HUDEP-2 (cell line): ENCODE data around the gene RCBTB1.
A peak's percentile ranks its signal among the peaks of the same experiment; 100 is the strongest.
"Not testable (repeated sequence)": the region's sequence is repeated elsewhere in the genome, so short reads cannot be mapped to it uniquely, and the experiment has no call there.

Experiments used
- DNase-seq, 76 experiments: peaks; one replicate each; lab custom pipeline; 2025; ENCODE audit not compliant: unreplicated experiment in 76 of 76; lab: John Stamatoyannopoulos, UW

RCBTB1 gene

DNA sequence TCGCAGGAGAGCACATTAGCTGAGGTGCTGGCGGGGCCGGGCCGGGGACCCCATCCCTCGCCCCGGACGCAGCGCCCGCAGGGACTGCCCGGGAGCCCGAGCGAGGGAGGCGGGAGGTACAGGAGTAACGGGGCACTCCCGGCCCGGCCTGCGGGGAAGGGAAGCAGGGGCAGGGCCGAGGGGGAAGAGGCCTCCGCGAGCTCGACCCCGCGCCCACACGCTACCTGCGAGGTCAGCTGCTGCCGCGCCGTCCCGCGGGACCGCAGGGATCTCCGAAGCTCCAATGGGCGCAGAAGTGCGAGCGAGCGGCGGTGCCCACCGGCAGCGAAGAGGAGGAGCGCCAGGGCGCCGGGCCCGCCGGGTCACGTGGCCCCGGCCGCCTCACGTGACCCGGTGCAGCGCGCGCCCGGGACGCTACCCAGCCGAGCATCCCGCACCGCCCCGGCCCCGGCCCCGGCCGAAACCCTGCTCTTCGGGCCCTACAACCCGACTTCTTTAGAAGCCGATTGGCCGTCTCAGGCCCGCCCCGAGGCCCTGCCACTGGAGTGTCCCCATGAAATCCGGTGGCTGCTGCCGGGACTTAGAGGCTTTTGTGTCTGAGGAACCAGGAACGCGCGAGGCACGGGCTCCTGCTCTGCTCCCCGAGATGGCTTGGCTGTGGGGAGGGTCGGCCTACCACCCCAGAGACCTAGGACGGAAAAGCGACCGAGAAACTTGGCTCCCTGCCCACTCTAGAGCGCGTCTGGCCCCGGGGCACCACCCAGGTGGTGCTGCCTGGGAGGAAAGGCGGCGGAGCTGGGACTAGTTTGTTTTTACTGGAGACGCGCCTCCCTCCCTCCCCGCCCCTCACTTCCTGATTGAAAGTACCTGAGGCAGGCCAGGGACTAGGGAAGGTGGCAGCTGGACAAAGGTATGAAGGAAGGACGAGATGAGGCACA lies at the start of gene RCBTB1:
Gene RCBTB1, minus strand, starts transcription at position 339 of the 938 bp plus-strand sequence. CDS start 18,279 bp downstream, outside the sequence.
- DNase-seq: peak in 64 of 76 experiments; percentile 1 to 82 (median 44)

DNA sequence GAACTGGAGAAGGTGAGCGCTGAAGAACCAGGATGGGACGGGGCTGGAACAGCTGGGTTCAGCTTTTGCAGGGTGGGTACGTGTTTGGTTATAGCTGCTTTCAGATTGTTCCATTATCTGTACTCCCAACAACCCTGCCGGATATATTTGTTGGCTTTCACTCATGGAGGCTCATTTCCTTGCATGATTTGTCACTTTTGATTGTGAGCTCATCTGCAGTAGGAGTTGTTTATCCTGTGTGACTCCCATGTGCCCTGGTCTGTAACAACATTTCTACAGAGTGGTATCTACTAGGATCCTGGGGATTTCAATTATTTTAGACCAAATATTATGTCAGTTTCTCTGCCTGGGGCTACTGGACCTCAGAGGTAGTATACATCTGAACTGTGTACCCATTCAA lies 48.4 kb upstream of the RCBTB1 start:
- DNase-seq: no peak

DNA sequence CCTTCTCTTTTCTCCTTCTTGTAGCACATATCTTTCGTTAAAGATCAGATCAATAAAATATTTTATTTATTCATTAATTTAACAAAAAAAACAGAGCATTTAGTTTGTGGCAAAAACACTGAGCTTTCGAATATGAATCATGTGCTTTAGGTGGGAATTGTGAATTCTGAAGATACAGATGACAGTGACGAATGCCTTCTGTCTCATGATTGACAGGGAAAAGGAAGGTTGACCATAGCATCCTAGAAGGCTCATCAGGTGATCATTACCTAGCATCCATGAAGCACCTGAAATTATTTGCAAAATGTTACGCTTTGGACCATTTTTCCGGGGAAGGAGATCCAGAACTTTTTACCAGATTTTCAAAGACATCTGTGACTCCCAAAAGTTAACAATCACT lies 46.8 kb upstream of the RCBTB1 start:
- DNase-seq: no peak

DNA sequence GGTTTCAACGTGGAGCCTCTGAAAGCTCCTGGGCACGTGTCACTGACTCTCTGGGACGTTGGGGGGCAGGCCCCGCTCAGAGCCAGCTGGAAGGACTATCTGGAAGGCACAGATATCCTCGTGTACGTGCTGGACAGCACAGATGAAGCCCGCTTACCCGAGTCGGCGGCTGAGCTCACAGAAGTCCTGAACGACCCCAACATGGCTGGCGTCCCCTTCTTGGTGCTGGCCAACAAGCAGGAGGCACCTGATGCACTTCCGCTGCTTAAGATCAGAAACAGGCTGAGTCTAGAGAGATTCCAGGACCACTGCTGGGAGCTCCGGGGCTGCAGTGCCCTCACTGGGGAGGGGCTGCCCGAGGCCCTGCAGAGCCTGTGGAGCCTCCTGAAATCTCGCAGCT lies 45.2 kb upstream of the RCBTB1 start:
- no peak for DNase-seq

DNA sequence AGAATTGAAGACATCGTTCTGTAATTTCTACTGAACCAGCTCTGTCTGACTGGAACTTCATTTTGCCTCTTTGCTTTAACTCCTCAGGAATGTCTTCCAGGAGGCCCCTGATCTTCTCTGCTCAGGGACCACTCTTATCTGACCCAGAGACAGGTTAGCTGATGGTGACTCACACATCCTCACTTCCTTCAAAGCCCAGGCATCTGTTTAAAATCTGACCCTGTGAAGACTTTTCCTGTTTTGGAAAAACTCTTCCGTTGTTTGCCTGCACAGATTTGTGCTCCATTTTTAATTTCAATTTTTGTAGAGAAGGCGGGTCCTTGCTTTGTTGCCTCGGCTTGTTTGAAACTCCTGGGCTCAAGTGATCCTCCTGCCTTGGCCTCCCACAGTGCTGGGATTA lies 44.6 kb upstream of the RCBTB1 start:
- no peak for DNase-seq

DNA sequence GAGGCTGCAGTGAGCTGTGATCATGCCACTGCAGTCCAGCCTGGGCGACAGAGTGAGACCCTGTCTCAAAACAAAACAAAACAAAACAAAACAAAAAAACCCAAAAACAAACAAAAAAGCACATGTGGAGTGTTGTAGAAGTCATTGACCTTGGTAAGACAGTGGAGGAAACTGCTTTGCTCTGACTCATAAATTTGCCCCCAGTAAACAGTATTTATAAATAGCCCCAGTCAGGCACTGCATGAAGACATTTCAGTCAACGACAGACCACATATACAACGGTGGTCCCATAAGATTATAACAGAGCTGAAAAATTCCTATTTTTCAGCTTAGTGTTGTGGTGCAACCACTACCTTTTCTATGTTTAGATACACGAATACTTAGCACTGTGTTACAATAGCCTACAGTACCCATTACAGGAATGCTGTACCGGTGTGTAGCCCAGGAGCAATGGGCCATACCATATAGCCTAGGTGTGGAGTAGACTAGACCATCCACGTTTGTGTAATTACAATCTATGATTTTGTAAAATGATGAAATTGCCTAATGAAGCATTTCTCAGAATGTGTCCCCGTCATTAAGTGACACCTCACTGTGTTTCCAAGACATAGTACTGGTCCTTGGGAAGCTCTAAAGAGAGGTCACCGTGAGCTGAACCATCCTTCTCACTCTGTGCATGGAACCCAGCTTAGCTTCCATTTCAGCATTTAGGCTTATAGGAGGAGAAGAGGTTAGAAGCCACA lies 44.0 kb upstream of the RCBTB1 start:
- DNase-seq: no peak

DNA sequence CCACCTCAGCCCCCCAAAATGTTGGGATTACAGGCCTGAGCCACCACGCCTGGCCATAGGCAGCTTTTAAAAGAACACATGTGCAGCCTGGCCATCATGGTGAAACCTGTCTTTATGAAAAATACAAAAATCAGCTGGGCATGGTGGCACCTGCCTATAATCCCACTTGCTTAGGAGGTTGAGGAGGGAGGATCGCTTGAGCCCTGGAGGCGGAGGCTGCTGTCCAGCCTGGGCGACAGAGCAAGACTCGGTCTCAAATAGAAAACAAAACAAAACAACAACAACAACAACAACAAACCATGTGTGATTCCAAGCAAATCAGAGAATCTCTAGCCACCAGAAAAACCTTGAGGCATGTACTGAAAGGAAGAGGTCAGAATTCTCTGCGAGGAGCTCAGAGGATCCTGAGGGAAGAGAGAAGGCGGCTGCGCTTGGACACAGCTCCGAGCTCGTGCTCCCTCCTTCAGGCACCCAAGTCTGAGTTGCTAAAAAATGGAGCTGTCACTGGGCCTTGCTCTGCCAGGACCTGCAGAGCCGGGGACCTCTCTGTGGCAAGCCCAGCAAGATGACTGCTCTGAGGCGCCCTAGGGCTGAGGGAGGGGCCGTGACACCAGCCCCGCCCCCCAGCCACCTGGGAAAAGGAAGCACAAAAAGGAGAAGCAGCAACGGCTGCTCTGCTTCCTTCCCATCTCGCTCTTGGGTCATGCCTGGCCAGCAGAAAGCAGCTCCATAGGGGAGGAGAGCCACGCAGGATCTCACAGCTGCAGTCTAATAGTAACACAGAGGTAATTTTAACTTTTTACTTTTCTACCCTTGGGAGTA lies 42.7 kb upstream of the RCBTB1 start, which contains the start of gene ARL11:
Gene ARL11, plus strand, starts transcription at position 677 of the 822 bp plus-strand sequence. CDS start 1,941 bp downstream, outside the sequence.
- DNase-seq: peak in 17 of 76 experiments; percentile 5 to 32 (median 19)

DNA sequence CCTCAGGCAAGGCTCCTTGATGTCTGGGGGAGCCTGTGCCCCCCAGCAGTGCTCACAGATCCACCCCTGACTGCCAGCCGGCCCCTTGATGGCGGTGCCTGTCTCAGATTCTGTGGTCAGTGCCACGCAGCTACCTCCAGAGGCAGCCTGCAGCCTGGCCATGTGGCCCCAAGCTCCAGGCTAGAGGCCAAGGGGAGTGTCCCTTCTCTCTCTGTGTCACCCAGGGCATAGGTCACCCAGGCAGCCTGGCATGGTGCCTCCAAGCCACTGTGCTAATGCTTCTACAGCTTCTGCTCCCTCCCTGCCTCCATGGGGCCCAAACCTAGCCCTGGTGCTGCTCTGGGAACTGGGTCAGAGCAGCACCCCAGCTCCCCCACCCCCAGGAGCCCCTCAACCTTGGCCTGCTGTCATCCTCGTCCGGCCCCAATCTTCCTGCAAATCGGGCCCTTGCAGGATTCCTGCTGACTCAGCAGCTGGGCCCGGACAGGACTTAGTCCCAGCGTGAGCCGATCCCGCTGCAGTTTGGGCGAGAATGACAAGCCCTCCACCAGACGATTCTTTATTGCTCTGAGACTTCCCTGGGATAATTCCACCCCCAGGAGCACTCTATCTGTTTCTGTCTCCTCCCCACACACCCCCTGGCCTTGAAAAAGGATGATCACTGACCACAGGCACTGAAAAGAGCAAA lies 40.2 kb upstream of the RCBTB1 start:
- peak in 57 of 76 experiments; percentile 2 to 73 (median 46) for DNase-seq

DNA sequence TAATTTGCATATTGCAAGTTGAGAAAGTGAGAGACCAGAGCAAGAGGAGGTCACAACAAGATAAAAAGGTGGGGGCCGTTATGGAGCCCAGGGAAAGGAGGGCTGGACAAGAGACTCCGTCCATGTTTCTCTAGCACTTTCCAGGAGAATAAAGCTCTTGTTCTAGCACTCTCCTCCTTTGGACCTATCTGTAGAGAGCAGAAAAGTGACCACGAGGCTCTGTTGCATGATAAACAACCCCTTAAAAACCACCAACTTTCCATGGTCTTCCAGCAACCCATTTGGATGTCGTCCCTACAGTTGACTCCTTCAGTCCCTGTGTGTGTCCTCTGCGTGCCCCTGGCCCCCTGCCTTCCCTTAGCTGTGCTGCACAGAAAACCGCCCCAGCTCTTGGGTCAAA lies 38.9 kb upstream of the RCBTB1 start:
- DNase-seq: no peak

DNA sequence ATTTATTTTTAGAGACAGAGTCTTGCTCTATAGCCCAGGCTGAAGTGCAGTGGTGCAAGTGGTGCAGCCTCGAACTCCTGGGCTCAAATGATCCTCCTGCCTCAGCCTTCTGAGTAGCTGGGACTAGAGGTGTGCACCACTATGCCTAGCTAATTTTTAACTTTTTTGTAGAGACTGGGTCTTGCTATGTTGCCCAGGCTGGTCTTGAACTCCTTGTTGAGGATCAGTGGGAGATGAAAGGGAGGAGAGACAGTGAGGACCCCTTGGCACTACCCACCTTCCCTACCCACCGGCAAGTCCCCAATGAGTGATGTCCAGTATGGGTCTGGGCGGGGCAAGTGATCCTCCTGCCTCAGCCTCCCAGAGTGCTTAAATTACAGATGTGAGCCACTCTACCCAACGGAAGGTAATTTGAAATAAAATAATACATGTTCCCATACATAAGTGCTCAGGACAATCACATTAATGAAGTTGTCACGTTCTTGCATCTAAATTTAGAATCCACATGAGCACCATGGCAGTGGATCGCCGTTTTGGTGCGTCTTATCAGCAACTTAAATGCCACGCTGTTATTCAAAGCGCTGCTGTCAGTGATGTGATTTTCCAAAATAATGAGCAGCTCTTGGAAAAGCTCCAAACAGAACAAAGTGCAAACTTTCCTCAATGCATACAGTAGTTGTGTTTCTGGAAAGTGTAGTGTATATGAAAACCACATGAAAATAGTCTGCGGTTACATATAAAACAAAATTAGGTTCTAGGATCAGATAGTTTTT lies 37.0 kb upstream of the RCBTB1 start:
- DNase-seq: peak in 1 of 76 experiments; percentile 42

DNA sequence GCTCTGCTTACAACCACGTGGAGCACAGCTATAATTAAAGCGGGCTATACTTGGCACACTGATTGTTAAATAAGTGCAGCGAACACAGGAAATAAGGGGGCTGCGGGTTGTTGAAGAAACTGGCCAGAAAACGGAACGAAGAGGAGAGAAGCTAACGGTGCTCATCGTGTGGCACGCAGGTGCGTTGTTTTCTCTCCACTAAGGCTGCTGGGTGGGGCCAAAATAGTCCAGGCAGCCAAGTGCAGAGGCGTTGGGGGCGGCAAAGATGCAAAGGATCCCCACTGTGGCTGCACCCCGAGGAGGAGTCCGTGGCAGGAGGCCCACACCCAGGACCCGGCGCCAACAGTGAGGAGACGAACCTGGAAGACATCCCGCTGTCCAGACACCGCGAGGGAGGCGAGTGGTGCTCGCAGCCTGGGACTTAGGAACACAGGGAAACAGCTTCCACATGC lies 34.8 kb upstream of the RCBTB1 start:
- DNase-seq: no peak

DNA sequence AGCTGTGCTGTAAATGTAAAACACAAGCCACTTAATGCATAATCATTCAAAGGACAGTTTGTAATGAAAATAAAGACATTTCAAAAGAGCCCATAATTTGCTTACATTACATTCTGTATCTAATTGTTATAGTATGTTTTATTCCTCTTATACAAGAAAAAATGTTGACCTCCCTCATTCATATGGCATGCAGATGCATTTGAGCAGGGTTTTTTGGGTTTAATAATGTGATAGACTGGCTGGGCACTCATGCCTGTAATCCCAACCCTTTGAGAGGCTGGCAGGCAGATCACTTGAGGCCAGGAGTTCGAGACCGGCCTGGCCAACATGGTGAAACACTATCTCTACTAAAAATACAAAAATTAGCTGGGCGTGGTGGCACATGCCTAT lies 31.3 kb upstream of the RCBTB1 start:
- DNase-seq: no peak

DNA sequence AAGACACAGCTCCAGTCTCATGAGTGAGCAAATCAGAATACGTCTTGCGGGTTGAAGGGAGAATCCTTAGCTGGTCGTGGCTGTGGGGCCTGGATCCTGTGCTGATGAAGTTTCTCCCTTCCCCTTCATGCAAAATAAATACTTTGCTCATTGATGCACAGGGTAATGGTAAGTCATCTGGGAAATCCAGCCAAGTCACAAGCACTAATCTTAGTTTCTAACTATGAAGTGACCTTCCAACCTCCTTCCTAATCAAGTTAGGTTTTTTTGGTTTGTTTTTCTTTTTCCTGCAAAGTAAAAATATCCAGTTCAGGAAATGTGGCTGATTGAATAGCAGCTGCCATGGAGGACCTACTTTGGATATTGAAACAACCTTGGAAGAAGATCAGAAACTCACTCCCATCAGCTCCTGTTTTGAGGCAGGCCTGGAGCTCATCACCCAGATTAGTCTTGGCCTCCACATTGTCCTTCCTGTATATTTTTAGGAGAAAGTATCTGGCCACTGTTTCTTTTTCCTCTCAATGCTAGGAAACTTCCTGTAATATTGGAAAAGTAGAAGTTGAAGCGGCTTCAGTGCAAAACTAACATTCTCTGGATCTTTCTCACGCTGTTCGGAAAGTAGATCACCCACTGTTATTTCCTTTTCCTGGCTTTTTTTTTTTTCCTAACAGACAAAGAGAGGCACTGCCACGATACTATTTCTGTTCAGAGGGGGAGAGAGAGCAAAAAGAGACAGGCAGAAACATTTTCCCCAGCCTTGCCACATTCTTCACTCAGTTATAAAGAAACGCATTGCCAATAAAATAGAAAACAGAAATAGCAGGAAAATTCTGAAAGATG lies 30.7 kb upstream of the RCBTB1 start:
- DNase-seq: no peak

DNA sequence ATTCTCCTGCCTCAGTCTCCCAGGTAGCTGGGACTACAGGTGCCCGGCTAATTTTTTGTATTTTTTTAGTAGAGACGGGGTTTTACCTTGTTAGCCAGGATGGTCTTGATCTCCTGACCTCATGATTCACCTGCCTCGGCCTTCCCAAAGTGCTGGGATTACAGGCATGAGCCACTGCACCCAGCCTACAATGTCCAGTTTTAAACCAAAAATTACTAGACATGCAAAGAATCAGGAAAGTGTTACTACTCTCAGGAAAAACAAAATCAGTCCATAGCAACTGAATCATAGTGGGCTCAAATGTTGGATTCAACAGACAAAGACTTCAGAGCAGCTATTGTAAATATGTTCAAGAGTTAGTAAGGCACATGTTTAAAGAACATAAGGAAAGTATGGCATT lies 26.7 kb upstream of the RCBTB1 start:
- DNase-seq: not testable (repeated sequence)

DNA sequence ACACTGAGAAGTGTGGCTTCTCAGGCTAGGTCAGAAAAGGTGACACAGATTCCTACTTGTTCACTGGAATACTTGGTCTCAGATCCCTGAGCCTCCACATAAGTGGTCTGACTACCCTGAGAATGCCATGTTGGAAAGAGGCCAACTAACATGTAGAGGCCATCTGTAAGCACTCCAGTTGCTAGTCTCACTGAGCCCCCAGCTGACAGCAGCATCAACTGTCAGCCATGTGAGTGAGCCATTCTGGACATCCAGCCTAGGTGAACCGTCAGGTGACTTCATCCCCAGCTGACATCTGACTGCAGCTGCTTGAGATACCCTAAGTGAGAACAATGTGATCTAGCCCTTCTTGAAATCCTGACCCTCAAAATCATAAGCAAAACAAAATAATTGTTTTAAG lies 24.8 kb upstream of the RCBTB1 start:
- DNase-seq: no peak

DNA sequence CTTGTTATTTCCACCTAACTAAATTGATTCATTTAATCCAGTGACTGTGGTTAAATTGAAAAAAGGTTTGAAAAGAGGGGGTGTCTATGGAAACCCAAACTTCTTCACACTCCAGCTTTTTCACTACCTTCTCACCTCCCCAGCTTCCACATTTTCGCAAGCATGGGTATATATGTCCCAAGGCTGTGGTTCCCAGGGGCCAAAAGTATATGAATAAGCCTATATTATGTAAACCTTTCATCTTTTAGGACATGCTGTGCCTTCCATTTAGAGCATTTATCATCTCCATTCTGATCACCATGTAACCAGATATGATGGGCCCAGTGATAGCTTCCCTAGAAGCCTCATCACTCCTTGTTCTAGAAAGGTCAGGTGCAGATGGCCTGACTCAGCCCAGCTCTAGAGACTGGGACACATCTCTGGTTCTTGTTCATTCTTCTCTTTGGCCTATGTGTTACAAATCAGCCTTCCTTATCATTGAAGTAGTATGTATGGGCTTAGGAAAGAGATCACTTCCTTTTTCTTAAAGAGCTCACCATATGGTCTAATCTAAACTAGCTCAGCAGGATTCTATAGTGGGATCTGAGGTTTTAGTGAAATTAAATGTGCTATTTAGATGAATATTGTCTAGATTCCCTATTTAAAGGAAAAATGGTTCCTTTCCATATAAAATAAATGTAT lies 23.4 kb upstream of the RCBTB1 start:
- no peak for DNase-seq

DNA sequence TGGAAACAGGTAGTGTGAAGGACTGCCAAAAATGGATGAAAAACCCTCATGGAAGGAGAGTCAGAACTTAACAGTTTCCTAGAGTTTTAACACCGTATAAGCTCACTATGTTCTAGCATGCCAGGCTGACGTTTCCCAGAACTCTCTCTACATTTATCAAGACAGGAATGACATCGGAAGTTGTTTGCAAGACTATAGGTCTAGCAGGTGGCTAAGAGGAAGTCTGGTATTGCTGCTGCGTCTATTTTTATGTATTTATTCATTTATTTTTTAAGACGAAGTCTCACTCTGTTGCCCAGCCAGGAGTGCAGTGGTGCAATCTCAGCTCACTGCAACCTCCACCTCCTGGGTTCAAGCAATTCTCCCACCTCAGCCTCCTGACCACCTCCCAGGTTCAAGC lies 22.4 kb upstream of the RCBTB1 start:
- DNase-seq: no peak
